A172 (cell line): ENCODE measurements around the gene CENPF. TPM values are rescaled to one million over a fixed set of nuclear protein-coding genes. Genes with fewer than 3 reads are reported as not detected.
"Not testable (repeated sequence)": the region's sequence is repeated elsewhere in the genome, so short reads cannot be mapped to it uniquely, and the experiment has no call there.

Experiments used
- DNase-seq: peaks from one replicate; pipeline ENCODE4 v3.0.0-alpha.2; 2015; ENCODE audit warnings: low spot score
- total RNA-seq: library from RNA; depleted of rRNA; stranded (reverse); fragments of >200 nt; shearing (Covaris generic); gene quantifications from 2 replicates; pipeline ENCODE4 v1.2.3, GENCODE V29; 2014

CENPF gene
- total RNA-seq, 1 experiment from 2014 or later, result 175 TPM

DNA sequence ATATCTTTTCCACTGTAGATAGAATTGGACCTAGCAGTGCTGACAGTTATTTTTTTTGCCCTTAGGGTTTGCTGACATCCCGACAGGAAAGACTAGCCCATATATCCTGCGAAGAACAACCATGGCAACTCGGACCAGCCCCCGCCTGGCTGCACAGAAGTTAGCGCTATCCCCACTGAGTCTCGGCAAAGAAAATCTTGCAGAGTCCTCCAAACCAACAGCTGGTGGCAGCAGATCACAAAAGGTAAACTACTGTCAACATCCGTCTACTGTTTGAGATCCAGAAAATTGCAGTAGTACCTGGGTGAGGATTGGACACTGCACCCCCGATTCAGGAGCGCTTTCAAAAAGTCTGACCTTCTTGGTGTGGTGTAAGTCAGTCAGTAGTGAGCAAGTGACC lies 55.8 kb downstream of the CENPF start:
- DNase-seq, result peak; percentile 18

DNA sequence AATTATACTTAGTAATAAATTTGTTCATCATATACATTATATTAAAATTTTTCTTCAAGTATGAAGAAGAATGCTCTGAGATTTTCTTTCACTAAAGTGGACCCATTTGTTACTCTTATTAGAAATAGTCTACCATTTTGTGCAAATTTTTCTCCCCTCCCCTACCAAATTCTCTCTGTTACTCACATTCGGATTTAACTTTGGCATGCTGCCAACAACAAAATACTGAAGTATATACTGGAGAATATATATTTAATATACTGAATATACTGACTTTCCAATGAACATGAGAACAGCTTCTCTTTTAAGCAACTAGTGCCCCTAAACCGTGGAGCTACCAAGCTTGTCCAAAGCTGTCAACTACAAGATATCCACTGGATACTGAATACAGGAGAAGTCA lies 57.2 kb downstream of the CENPF start:
- DNase-seq, result no peak

DNA sequence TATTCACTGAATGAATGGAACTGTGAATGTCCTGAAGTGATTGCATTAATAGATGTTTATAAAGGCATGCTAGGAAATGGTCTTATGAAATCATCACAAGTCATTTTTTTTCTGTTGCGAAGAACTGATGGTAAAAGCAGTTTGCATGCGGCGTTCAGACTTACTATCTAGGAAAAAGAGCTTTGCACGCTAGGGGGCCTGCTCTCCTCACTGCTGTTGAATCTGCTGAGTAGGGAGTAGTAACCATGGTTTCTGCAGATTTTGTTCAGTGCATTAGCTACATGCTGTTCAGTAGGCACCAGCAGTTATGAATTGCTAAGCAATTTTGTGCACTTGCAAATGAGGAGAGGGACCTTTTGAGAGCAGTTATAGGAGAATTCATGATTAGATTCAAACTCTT lies 57.9 kb downstream of the CENPF start:
- no peak for DNase-seq

DNA sequence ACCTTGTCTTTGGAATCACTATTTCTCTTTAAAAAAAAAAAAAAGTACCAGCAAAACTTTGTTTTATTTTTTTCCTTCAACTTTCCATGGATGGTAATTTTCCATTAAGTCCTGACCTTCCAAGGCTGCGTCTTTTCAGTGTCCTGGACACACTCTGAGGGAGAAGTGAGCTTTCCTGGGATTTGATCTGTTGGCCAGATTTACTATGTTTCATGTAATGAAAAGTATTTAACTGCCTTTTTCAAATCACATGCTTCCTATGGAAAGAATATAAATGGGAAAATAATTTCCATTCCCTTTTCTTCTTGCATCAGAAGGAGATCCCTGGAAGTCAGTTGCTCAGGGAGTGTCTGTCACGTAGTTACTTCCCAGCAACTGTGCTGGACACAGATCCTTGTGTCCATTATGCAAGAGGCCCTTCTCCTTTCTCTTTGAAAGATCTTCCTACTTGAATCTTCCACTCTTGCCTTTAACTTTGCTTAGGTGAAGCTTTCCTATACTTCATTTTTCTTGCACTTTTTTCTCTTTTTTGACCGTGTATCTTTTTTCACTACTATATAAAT lies 59.3 kb downstream of the CENPF start:
- DNase-seq, result no peak

DNA sequence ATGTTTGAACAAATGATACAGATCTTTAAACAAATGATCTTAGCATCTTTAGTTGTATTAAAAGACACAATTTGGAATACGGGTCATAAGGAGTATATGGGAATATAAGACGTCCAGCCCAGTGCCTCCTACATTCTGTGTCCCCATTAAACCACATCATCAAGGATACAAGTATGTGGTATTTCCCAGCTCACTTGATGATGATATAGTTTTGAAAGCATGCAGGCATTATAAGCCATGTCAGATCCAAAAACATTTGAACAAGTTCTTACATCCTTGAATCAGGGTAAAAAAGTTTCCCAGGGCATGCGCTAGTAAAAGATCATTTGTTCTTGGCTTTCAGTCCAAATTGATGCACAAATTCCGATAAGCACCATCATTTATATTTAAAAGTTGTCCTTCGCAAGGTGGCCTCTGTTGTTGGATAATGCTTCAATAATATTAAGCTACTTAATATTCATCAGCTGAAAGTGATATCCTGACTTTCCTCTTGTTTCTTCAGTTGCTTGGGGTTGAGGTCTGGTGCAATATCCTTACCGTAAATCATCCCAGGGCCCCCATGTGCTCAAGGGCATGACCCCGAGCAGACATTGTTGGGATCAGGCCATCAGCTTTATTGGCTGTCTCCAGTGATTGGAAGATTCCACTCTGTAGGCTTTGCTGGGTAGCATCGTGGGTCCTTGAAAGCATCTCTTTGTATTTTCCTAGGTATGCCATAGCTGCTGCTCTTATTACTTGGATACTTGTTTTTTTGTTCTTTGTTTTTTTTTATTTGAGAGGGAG lies 61.8 kb downstream of the CENPF start:
- no peak for DNase-seq

DNA sequence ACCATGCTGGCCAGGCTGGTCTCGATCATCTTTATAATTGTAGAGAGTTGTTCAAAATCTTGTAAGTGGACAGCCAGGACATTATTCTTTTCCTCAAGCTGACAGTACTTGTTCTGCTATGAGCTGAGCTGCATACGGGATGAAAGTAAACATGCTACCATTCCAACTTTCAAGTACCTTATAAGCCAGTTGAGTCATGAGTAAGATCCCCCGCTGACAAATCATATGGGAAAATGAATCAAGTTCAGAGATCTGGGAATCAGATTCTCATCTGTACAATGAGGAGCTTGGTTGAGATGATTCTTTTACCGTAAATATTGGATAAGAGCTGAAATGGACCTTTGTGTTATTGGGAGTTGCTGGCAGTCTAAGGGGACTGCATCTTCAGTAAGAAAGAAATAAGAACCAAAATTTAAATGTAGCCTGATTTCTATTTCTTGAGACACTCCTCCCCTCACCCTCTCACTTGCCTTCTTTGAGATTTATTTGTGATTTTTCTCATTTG lies 62.7 kb downstream of the CENPF start:
- DNase-seq, result no peak

DNA sequence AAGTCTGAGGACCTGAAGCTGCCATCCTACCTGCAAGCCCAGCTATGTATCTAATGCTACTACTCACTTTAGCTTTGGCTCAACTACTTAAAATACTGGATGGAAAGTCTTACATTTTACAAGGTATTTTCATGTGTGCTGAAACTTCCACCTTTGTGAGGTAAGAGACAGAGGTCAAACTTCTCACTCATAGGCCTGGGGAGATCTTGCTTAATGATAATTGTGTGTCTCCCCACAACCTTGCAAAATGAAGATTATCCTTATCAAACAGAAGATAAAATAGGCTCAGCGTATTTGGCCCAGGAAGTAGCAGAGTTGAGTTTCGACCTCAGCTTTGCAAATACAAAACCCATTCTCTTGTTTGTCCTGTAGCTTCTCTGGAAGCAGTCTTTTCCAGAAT lies 63.7 kb downstream of the CENPF start:
- no peak for DNase-seq

DNA sequence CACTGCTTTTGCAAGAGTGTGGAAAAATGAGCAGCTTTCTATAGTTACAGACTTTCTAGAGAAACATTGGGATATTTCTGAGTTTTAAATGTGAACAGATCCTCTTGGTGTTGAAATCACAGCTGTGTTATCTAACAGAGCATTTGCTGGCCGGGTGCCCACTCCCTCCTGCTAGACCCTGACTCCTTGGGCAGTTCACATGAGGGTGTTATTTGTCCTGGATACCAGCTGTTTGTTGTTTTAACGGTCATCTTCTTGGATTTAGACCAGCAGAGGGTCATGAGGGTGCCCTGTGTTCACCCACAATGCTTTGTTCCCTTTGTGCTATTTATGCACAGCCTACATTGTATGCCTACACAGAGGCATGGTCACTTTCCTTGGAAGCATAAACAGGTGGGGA lies 67.1 kb downstream of the CENPF start:
- DNase-seq, result no peak

DNA sequence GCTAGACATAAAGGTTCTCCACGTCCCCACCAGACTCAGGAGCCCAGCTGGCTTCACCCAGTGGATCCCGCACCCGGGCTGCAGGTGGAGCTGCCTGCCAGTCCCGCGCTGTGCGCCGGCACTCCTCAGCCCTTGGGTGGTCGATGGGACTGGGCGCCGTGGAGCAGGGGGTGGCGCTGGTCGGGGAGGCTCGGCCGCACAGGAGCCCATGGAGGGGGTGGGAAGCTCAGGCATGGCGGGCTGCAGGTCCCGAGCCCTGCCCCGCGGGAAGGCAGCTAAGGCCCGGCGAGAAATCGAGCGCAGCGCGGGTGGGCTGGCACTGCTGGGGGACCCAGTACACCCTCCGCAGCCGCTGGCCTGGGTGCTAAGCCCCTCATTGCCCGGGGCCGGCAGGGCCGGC lies 70.0 kb downstream of the CENPF start:
- DNase-seq, result not testable (repeated sequence)

DNA sequence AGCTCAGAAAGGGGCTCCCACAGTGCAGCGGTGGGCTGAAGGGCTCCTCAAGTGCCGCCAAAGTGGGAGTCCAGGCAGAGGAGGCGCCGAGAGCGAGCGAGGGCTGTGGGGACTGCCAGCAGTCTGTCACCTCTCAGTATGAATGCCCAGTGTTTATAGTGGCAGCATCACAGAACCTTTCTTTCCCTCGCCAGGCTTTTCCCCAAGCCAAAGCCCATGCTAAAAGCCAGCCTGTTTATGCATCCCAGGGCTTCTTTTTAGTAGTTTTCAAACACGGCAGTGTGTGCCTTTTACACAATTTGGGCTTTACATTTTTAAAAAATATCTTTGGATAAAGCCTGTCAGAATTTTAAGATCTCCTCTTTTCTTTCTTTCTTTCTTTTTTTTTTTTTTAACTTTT lies 70.6 kb downstream of the CENPF start:
- no peak for DNase-seq

DNA sequence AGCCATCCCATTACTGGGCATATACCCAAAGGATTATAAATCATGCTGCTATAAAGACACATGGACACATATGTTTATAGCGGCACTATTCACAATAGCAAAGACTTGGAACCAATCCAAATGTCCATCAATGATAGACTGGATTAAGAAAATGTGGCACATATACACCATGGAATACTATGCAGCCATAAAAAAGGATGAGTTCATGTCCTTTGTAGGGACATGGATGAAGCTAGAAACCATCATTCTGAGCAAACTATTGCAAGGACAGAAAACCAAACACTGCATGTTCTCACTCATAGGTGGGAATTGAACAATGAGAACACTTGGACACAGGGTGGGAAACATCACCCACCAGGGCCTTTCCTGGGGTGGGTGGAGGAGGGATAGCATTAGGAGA lies 72.5 kb downstream of the CENPF start:
- DNase-seq, result not testable (repeated sequence)

DNA sequence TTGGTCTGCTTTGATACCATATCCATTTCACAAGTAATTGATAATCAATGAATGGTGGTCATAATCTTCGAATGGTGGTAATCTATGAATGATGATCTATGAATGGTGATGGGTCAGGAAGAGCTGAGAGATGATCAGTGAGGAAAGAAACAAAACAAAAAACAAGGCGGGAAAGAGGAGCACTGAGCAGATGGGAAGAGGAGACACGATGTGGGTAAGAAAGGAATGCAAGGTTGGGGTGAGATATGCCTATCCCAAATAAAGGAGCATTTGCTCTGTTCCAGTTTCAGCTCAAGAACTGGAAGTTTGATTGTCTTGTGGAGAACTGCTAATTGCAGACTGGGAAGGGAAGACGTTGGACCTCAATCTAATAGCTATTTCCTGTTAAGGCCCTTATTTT lies 73.8 kb downstream of the CENPF start:
- no peak for DNase-seq

DNA sequence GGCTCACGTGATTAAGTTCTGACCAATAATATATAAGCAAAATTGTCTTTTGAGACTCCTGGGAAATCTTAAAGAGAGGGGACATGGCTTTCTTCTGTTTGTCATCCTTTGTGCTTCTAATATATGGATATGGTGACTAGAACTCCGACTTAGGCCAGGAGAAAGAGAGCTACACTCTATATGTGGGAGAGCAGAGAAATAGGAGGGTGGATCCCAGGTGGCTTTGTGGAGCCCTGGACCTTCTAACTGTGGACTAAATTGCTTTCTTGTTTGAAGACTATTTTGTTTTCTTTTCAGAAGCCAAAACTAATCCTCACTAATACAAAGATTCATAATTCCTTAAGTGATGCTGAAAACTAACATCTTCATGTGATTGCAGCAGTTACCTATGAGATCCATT lies 75.0 kb downstream of the CENPF start:
- no peak for DNase-seq

DNA sequence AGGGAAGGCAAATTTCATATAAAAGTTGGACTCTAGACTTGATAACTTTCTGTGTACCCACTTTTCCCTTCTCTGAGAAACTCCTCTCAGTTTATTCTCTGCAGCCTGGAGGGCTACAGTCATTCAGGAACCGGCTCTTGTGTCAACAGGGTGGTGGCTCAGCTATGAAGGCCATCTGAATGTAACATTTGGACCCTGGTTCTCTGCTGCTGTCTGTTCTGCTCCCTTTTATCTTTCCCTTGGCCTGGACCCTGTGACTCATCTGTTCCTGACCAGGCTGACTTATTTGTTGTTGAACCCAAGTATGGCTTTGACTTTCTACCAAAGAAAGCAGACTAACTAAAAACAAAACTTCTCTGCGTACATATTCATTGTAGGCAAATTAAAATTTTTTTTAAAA lies 75.4 kb downstream of the CENPF start:
- no peak for DNase-seq

DNA sequence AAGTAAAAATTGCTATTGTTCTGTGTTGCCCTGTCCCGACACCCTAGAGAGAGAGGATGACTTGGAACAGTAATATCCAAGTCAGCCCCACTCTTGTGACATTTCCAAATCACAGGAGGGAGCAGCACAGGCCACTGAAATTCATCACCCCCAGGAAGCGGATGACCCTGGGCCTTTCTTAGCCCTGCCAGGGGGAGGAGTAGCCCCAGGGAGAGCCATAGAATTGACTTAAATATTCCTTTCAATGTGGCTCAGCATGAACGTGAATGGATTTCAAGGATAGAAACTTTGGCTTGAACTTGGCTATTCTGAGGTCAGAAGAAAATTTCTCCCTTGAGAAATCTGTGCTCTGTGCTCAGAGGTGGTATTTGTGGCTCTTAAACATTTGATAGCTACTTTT lies 80.6 kb downstream of the CENPF start:
- DNase-seq, result no peak

DNA sequence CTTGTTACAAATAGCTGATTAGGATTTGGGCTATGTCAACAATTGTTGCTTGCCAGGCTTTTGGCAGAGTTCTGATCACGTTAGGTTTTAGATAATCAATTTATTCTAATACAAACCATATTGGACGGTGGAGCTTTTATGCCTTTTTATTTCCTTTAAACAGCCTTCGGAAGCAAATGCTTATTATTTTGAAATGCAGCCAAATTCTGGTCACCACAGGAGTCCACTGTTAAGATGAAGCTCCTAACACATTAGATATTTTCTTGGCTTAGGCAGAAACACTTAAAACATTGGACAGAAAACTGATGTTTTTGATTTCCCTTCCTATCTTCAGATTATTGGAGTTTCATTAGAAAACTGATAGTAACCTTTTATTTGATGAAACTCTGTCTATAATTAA lies 82.9 kb downstream of the CENPF start:
- DNase-seq, result no peak

DNA sequence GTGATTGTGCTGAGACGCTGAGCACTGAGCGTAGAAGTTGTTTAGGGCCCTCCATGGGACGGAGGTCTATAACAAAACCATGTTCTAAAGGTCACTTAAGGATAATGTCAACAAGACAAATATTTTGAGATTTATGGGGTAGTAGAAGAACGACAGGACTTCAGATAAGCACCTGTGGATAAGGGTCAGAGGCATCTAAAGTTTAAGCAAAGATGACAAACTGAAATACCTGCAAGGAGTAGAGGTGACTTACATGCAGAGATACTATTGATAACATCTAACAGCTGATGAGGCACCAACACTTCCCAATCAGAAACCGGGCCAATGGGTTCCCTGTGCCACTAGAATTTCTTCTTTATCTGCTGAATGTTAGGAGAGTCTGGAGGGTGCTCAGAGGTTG lies 83.5 kb downstream of the CENPF start:
- no peak for DNase-seq

DNA sequence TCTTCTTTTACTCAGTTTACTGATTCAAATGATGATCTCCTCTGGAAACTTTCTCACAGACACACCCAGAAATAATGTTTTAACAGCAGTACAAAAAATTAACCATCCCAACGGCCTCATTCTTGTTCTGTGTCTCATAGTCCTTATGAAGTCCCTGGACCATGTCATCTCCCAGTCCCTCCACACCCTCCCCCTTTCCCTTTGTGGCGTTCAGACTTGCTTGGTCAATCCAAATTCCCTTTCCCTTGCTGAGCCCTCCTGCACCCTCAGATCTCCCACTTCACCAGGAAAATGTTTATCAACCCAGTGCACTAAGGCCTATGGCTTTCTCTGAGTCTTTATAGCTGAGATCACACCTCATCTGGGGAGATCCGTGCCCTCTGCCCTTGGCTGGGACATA lies 85.9 kb downstream of the CENPF start:
- DNase-seq, result no peak

DNA sequence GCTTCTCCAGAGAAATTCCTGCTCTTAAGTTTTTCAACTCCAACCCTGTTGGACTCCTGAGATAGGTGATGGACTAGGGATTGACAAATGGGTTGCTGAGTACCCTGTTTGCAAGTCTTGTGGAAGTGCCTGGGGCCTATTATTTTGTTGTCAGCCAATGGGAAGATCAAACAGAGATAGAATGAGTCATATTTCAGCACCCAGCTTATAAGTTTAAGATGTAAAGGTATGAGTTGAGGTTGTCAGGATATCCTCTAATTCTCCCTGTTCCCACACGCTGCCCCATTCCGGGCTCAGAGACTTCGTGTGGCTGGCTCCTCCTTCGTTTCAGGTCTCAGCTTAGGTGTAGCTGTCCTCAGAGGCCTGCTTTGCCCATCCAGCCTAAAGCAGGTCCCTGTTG lies 91.8 kb downstream of the CENPF start:
- DNase-seq, result no peak

DNA sequence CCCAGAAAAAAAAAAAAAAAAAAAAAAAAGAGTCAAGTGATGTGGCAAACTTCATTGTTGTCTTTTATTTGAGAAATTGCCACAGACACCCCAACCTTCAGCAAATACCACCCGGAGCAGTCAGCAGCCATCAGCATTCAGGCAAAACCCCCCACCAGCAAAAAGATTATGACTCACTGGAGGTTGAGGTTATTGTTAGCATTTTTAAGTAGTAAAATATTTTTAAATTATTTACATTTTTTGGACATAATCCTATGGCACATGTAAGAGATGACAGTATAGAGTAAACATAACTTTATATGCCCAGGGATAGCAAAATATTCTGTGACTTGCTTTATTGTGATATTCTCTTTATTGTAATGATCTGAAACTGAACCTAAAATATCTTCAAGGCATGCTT lies 95.6 kb downstream of the CENPF start:
- no peak for DNase-seq

DNA sequence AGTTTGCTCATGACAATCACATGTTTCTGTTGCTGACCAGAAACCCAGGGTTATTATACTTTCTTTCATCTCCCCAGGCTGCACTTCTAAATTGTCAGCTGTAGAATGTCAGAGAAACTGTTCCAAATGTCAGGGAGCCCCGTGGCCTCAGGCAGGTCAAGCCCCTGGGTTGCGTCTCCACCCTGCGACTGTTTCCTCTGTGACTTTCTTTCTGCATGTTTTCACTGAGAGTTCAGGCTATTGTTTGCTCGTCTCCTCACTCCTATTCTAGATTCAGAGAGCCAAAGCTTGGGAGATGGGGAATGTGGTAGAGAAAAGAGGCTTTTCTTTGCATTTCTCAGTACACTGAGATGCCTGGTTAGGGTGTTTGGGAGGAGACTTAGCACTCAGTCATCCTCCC lies 97.4 kb downstream of the CENPF start:
- no peak for DNase-seq

DNA sequence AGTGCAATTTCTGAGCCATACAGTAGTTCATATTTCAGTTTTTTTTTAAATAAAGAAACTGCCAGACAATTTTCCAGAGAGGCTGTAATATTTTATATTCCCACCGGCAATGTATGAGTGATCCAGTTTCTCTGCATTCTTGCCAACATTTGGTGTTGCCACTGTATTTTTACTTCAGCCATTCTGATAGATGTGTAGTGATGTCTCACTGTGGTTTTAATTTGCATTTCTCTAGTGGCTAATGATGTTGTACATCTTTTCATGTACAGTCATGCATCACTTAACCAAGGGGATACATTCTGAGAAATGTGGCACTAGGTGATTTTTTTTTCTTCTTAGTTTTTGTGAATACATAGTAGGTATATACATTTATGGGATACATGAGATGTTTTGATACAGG lies 99.6 kb downstream of the CENPF start:
- no peak for DNase-seq

DNA sequence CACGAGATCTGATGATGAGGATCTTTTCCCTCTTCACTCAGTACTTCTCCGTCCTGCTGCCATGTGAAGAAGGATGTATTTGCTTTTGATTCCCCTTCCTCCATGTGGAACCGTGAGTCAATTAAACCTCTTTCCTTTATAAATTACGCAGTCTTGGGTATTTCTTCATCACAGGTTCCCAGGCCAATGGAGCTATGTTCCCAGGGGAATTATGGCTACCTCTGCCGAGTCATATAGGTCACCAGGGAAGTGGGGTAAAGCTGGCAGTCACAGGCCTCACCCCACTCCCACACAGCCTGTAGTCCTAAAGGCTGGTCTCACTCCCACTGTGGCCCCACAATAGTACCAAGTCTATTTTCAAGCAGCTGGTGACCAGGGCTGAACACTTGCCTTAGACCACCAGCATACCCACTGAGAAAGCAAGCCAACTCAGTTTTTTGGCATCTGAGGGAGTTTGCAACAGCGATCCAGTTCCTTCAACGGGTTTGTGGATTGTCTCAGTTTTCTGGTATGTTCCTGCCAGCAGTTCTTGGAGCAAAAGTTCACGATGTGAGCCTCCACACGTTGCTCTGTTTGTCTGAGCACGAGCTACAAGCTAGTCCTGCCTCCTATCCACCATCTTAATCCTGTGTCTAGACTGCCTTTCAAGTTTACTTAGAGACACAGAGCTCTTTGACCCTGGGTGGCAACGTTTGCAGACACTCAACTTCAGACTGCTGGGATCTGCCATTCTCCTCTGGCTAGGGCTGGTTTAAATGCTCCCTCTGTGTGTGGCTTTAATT lies 104.5 kb downstream of the CENPF start:
- DNase-seq, result no peak
